ENCODE data around the gene TAS1R1. TPM values are rescaled to one million over a fixed set of nuclear protein-coding genes. Genes with fewer than 3 reads are reported as not detected.

The TAS1R1 gene
- total RNA-seq, 4 donors from 2014 or later = not detected

- peaks cover 0 to 2% (median under 1%) of the 10 kb centered on the region in 4 donors for H3K4me1 ChIP-seq
- no peak overlapping the region for H3K4me3 ChIP-seq
These were observed 5.2 kb downstream of the TAS1R1 start for GRCh38 chr1:6560267-6560666.

GRCh38 chr1:6569033-6569432 is 13.9 kb downstream of the TAS1R1 start:
- TF ChIP-seq POLR2A (IDR thresholded peaks at IDR 0.05) = no peak
- TF ChIP-seq CTCF (IDR thresholded peaks at IDR 0.05) = no peak
- H3K27ac ChIP-seq = no peak overlapping the region
- DNase-seq = no peak

More at GRCh38 chr1:6560267-6560666, 5.2 kb downstream of the TAS1R1 start:
- Histone ChIP-seq H3K27ac (no peak overlapping the region), H3K9me3 (no peaks in the 10 kb centered on the region), H3K27me3 (no peaks in the 10 kb centered on the region), H3K36me3 (no peaks in the 10 kb centered on the region)
- TF ChIP-seq POLR2A (IDR thresholded peaks at IDR 0.05) = no peak
- TF ChIP-seq CTCF (IDR thresholded peaks at IDR 0.05) = no peak
- DNase-seq = no peak

GRCh38 chr1:6570100-6570499 is 15.0 kb downstream of the TAS1R1 start:
- H3K36me3 ChIP-seq = no peaks in the 10 kb centered on the region
- TF ChIP-seq CTCF (IDR thresholded peaks at IDR 0.05) = no peak
- no peak for TF ChIP-seq POLR2A (IDR thresholded peaks at IDR 0.05)

More at GRCh38 chr1:6569033-6569432, 13.9 kb downstream of the TAS1R1 start:
- Histone ChIP-seq H3K27me3 (no peaks in the 10 kb centered on the region), H3K9me3 (no peaks in the 10 kb centered on the region), H3K4me1 (no peaks in the 10 kb centered on the region), H3K4me3 (no peak overlapping the region), H3K36me3 (no peaks in the 10 kb centered on the region)

GRCh38 chr1:6570987-6571386 is 15.9 kb downstream of the TAS1R1 start:
- no peak for DNase-seq
- Histone ChIP-seq H3K9me3 (no peaks in the 10 kb centered on the region), H3K36me3 (no peaks in the 10 kb centered on the region), H3K27me3 (no peaks in the 10 kb centered on the region), H3K4me1 (no peaks in the 10 kb centered on the region), H3K27ac (no peak overlapping the region), H3K4me3 (no peak overlapping the region)
- TF ChIP-seq POLR2A (IDR thresholded peaks at IDR 0.05) (no peak), CTCF (IDR thresholded peaks at IDR 0.05) (no peak)

More at GRCh38 chr1:6570100-6570499, 15.0 kb downstream of the TAS1R1 start:
- no peak for DNase-seq
- no peaks in the 10 kb centered on the region for H3K27me3 ChIP-seq
- no peaks in the 10 kb centered on the region for H3K9me3 ChIP-seq
- H3K27ac ChIP-seq = no peak overlapping the region
- no peak overlapping the region for H3K4me3 ChIP-seq
- no peaks in the 10 kb centered on the region for H3K4me1 ChIP-seq

- no peak for DNase-seq
- Histone ChIP-seq H3K9me3 (no peaks in the 10 kb centered on the region), H3K4me1 (no peaks in the 10 kb centered on the region), H3K4me3 (no peak overlapping the region), H3K27ac (no peak overlapping the region), H3K27me3 (no peaks in the 10 kb centered on the region), H3K36me3 (no peaks in the 10 kb centered on the region)
- TF ChIP-seq POLR2A (IDR thresholded peaks at IDR 0.05) = no peak
- TF ChIP-seq CTCF (IDR thresholded peaks at IDR 0.05) = no peak
These were observed 17.7 kb downstream of the TAS1R1 start for GRCh38 chr1:6572653-6573383.
